ENCODE measurements around the gene BHLHE23. TPM values are rescaled to one million over a fixed set of nuclear protein-coding genes. Genes with fewer than 3 reads are reported as not detected.

Gene BHLHE23
- total RNA-seq, 1 donor from 2014 or later = not detected

DNA sequence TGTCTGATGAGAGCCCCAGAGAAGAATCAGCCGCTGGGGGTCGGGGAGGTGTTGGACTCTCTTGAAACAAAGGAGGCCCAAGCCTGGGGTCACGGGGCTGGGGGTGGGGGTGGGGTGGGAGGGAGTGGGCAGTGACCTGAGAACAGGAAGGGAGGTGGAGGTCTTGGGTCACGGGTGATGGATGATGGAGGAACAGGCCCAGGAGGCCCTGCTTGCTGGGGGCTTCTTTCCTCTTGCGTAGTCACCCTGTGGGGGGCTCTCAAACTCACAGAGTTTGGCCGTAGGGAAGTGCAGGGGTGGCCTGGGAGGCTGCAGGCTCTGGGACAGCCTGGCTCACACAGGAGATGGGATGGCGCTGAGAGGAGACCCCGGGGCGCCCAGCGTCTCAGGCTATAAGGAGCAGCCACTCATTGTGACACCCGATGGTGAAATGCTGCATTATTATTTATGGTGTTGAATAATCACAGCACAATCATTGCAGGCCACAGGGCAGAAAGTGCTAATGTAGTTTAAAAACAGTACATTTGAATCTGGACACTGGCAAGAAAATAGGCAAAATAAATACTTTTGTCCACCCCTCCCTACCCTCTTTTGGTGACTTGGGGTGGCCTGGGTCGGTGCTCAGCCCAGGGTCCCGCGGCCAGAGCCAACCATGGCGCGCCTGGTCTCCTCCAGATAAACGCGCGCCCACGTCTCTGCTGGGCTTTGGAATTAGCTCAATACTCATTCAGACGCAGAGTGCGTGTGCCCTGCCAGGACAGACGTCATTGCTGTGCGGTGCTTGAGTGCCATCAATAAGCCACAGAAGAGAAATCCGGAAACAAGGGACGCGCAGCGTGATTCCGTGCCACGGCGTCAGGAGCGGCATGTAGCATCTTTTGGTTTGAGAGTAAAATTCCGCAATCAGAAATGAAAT, 27.3 kb upstream of the BHLHE23 start:
- Histone ChIP-seq H3K27ac (ENCODE audit: low read depth, low read length) (no peak overlapping the region), H3K36me3 (ENCODE audit: control insufficient read depth in 3 of 3, insufficient read depth in 3 of 3, low read length in 3 of 3) (no peaks in the 10 kb centered on the region), H3K4me1 (ENCODE audit: control insufficient read depth in 3 of 3, insufficient read depth in 3 of 3, low read length in 3 of 3) (peaks cover 0 to 4% (median 0%) of the 10 kb centered on the region in 3 donors), H3K9ac (ENCODE audit: low read depth in 1 of 3, low read length in 3 of 3) (no peak overlapping the region), H3K4me3 (ENCODE audit: low read length in 3 of 3) (no peak overlapping the region), H3K9me3 (ENCODE audit: control insufficient read depth in 3 of 3, low read length in 3 of 3) (peaks cover 0 to 2% (median 0%) of the 10 kb centered on the region in 3 donors), H3K27me3 (ENCODE audit: control insufficient read depth in 3 of 3, insufficient read depth in 3 of 3, low read length in 3 of 3) (peaks cover 68 to 78% (median 73%) of the 10 kb centered on the region in 3 donors)

DNA sequence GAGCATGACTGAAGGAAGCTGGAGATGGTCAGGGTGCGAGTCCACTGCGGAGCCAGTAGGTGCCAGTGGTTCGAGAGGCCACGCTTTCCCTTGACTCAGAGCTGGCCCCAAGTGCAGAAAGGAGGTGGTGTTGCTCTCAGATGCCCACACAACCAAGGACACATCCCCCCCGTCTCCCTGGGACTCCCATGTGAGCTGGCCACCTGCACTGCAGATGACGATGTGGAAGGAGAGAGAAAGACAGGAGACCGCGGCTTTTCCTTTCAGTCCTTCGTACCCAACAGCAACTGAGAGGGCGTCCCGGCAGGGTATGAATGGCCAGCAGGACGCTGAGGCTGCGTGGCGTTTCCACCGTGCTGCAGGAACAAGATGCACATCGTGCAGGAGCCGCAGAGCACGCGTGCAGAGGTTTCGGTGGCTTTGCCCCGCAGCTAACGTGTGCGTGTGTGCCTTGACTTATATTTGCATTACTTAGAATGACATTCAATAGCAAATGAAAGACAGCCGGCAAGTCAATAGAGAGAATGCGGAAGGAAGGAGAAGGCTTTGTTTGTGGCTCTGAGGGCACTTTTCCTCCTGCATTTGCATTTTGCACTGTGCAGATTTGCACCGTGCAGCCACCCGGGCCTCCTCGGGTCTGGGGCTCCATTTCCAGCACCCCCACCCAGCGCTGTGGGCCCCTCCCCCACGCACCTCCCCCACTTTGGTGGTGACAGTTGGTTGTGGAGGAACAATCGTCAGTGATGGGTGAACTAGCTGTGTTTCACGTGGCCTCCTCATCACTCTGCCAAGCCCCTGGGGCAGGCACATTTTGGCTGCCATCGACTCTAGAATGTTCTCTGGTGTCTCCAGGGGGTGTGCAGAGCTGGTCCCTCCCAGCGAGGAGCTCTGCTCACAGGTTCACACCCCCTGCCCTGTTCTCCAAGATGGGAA, 26.4 kb upstream of the BHLHE23 start:
- Histone ChIP-seq H3K4me3 (ENCODE audit: low read length in 3 of 3) (no peak overlapping the region), H3K9me3 (ENCODE audit: control insufficient read depth in 3 of 3, low read length in 3 of 3) (peaks cover 0 to 2% (median 0%) of the 10 kb centered on the region in 3 donors), H3K9ac (ENCODE audit: low read depth in 1 of 3, low read length in 3 of 3) (no peak overlapping the region), H3K36me3 (ENCODE audit: control insufficient read depth in 3 of 3, insufficient read depth in 3 of 3, low read length in 3 of 3) (no peaks in the 10 kb centered on the region), H3K27me3 (ENCODE audit: control insufficient read depth in 3 of 3, insufficient read depth in 3 of 3, low read length in 3 of 3) (peaks cover 73 to 80% (median 75%) of the 10 kb centered on the region in 3 donors), H3K4me1 (ENCODE audit: control insufficient read depth in 3 of 3, insufficient read depth in 3 of 3, low read length in 3 of 3) (peaks cover 0 to 4% (median 0%) of the 10 kb centered on the region in 3 donors), H3K27ac (ENCODE audit: low read depth, low read length) (no peak overlapping the region)

DNA sequence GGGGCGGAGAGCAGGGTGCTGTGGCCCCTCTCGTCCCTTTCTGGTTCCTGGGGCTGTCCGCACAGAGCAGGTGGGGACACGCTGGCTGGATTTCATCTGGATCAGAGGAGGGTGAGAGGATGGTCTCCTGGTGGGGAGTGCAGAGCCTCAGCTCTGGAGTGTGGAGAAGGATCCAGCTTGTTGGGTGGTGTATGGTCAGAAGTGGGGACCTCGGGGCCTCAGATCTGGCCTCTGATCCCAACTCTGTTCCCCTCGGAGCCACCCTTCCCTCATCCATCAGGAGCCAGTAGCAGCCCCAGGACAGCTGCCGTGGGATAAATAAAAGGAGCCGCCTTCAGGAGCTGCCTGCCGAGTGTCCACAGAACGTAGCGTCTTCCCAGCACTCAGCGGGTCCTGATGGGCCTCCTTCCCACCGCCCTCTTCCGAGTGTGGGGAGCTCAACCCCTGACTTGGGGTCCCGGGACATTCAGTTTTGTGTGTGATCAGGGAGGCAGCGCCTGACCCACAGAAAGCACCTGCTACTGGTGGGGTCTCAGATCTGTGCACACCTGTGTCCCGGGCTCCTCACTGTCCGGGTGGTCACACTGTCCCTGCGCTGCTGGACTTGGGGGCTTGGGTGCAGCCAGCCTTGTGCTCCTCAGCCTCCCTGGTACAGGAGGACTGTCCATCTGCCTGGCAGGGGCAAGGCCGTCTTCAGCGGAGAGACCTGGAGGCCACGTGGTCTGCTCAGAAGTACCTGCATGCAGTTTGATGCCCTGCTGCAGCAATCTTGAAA, 25.4 kb upstream of the BHLHE23 start:
- Histone ChIP-seq H3K36me3 (ENCODE audit: control insufficient read depth in 3 of 3, insufficient read depth in 3 of 3, low read length in 3 of 3) (no peaks in the 10 kb centered on the region), H3K4me3 (ENCODE audit: low read length in 3 of 3) (no peak overlapping the region), H3K4me1 (ENCODE audit: control insufficient read depth in 3 of 3, insufficient read depth in 3 of 3, low read length in 3 of 3) (peaks cover 0 to 4% (median 0%) of the 10 kb centered on the region in 3 donors), H3K27ac (ENCODE audit: low read depth, low read length) (no peak overlapping the region), H3K9ac (ENCODE audit: low read depth in 1 of 3, low read length in 3 of 3) (no peak overlapping the region), H3K27me3 (ENCODE audit: control insufficient read depth in 3 of 3, insufficient read depth in 3 of 3, low read length in 3 of 3) (peaks cover 74 to 80% (median 76%) of the 10 kb centered on the region in 3 donors), H3K9me3 (ENCODE audit: control insufficient read depth in 3 of 3, low read length in 3 of 3) (no peaks in the 10 kb centered on the region)

DNA sequence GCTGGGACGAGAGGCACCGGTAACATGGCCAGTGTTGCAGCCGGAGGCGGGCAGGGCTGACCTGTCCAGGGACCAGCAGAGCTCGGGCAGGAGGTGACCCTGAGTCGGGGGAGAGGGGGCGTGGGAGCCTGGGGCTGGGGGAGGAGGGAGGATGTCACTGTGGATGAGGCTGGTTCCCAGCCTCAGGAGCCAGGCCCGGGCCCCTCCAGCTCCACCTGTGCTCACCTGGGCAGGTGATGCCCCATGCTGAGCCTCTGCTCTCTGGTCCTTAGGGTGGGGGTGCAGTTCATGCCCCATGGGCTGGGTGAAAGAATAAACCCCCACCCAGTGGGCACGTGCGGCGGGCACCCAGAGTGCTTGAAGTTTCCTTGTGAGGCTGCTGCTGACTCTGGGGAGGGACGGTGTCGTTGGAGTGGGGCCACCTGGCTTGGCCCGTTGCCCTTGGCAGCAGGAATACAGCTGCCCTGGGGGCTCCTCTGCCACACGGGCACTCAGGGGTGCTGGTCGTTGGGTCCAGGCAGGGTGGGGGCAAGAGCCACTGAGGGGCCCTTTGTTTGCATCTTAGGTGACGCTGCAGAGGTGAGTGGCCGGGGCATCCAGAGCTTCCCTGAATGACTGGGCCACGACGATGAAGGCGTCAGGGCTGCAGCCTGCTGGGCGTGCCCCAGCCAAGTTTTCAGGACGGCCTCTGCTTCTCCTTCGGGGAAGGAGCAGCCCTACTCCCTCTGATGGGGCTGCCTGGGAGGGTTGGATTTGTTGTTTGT, 24.7 kb upstream of the BHLHE23 start:
- no peak overlapping the region for H3K4me3 ChIP-seq (ENCODE audit: low read length in 3 of 3)
- H3K9me3 ChIP-seq (ENCODE audit: control insufficient read depth in 3 of 3, low read length in 3 of 3) = no peaks in the 10 kb centered on the region
- H3K27me3 ChIP-seq (ENCODE audit: control insufficient read depth in 3 of 3, insufficient read depth in 3 of 3, low read length in 3 of 3) = peaks cover 77 to 88% (median 79%) of the 10 kb centered on the region in 3 donors
- H3K9ac ChIP-seq (ENCODE audit: low read depth in 1 of 3, low read length in 3 of 3) = no peak overlapping the region
- H3K4me1 ChIP-seq (ENCODE audit: control insufficient read depth in 3 of 3, insufficient read depth in 3 of 3, low read length in 3 of 3) = peaks cover 0 to 4% (median 0%) of the 10 kb centered on the region in 3 donors
- H3K36me3 ChIP-seq (ENCODE audit: control insufficient read depth in 3 of 3, insufficient read depth in 3 of 3, low read length in 3 of 3) = no peaks in the 10 kb centered on the region
- H3K27ac ChIP-seq (ENCODE audit: low read depth, low read length) = no peak overlapping the region

DNA sequence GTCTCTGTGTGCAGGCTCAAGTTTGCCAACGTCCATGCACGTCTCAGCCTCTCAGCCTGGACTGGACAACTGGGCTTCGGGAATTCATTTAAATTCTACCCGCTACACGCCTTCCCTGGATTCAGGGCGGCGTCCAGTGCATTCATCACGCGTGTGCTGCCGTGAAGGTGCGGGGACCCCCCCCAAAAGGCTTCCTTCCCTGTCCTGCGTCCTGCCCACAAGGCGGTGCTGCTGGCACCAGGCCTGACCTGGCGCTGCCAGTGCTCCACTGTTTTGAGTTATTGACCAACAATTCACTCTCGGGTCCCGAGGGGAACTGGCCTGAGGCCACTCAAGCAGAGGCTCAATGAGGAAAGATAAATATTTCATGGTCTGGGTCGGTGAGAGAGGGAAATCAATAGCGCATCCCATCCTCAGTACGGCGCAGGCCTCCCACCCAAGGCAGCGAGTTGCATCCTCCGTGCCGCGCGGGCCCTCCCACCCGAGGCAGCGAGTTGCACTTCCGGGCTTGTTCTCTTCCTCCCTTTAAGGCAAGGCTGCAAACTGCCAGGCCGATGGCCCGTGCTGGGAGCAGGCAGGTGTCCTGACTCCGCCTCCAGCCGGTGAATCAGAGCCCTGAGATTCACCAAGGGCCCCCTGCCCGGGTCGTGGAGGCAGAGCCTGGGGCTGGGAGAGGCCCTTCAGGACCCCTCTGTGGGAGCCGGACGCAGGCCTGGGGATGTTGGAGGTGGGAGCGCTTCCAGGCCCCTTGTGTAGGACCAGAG, 22.8 kb upstream of the BHLHE23 start:
- H3K9ac ChIP-seq (ENCODE audit: low read depth in 1 of 3, low read length in 3 of 3) = no peak overlapping the region
- H3K9me3 ChIP-seq (ENCODE audit: control insufficient read depth in 3 of 3, low read length in 3 of 3) = no peaks in the 10 kb centered on the region
- peaks cover 0 to 4% (median 2%) of the 10 kb centered on the region in 3 donors for H3K4me1 ChIP-seq (ENCODE audit: control insufficient read depth in 3 of 3, insufficient read depth in 3 of 3, low read length in 3 of 3)
- no peak overlapping the region for H3K4me3 ChIP-seq (ENCODE audit: low read length in 3 of 3)
- H3K36me3 ChIP-seq (ENCODE audit: control insufficient read depth in 3 of 3, insufficient read depth in 3 of 3, low read length in 3 of 3) = no peaks in the 10 kb centered on the region
- no peak overlapping the region for H3K27ac ChIP-seq (ENCODE audit: low read depth, low read length)
- H3K27me3 ChIP-seq (ENCODE audit: control insufficient read depth in 3 of 3, insufficient read depth in 3 of 3, low read length in 3 of 3) = peaks cover 77 to 87% (median 81%) of the 10 kb centered on the region in 3 donors

DNA sequence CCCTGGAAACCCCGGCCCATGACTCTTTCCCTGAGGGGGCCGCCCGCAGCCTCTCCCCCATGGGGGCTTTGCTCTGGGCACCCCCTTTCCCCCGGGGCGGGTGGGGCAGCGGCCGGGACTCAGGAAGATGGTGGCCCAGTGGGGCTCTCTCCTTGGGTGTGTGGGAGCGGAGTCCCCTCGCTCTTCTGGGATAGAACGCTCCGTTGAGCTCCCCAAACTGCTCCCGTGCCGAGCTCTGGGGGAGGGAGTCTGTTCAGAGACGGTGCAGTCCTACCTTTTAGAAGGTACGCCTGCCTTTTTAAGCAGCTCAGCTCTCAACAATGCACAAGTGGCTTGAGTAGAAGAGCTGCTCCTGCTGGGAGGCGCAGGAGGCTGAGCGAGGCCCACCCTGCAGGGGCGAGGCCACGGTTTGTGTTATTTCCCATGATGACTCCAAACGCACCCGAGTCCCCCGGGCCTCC, 21.7 kb upstream of the BHLHE23 start:
- Histone ChIP-seq H3K36me3 (ENCODE audit: control insufficient read depth in 3 of 3, insufficient read depth in 3 of 3, low read length in 3 of 3) (no peaks in the 10 kb centered on the region), H3K27me3 (ENCODE audit: control insufficient read depth in 3 of 3, insufficient read depth in 3 of 3, low read length in 3 of 3) (peaks cover 77 to 88% (median 86%) of the 10 kb centered on the region in 3 donors), H3K9ac (ENCODE audit: low read depth in 1 of 3, low read length in 3 of 3) (no peak overlapping the region), H3K4me3 (ENCODE audit: low read length in 3 of 3) (no peak overlapping the region), H3K27ac (ENCODE audit: low read depth, low read length) (no peak overlapping the region), H3K4me1 (ENCODE audit: control insufficient read depth in 3 of 3, insufficient read depth in 3 of 3, low read length in 3 of 3) (peaks cover 0 to 4% (median 2%) of the 10 kb centered on the region in 3 donors), H3K9me3 (ENCODE audit: control insufficient read depth in 3 of 3, low read length in 3 of 3) (no peaks in the 10 kb centered on the region)

DNA sequence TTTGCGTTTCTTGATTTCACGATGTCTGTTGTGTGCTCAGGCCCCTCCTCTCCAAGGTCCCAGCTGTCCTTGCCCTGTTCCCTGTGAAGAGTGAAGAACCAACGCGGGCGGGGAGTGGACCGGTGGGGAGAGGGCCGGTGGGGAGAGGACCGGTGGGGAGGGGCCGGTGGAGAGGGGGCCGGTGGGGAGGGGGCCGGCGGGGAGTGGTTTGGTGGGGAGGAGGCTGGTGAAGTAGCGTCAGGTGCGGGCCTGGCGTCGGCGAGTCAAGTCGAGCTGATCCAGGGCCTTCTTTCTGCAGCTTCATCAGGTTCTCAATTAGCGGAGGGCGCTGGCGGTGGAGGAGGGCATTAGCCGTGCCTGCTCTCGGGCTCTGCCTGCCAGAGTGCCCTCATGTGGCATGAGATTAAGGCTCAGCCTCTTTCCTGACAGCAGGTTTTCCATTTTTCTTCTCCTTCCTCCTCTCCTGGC, 21.2 kb upstream of the BHLHE23 start:
- Histone ChIP-seq H3K4me1 (ENCODE audit: control insufficient read depth in 3 of 3, insufficient read depth in 3 of 3, low read length in 3 of 3) (peaks cover 0 to 2% (median 0%) of the 10 kb centered on the region in 3 donors), H3K9ac (ENCODE audit: low read depth in 1 of 3, low read length in 3 of 3) (no peak overlapping the region), H3K4me3 (ENCODE audit: low read length in 3 of 3) (no peak overlapping the region), H3K27me3 (ENCODE audit: control insufficient read depth in 3 of 3, insufficient read depth in 3 of 3, low read length in 3 of 3) (peaks cover 77 to 88% (median 86%) of the 10 kb centered on the region in 3 donors), H3K9me3 (ENCODE audit: control insufficient read depth in 3 of 3, low read length in 3 of 3) (no peaks in the 10 kb centered on the region), H3K36me3 (ENCODE audit: control insufficient read depth in 3 of 3, insufficient read depth in 3 of 3, low read length in 3 of 3) (no peaks in the 10 kb centered on the region), H3K27ac (ENCODE audit: low read depth, low read length) (no peak overlapping the region)

DNA sequence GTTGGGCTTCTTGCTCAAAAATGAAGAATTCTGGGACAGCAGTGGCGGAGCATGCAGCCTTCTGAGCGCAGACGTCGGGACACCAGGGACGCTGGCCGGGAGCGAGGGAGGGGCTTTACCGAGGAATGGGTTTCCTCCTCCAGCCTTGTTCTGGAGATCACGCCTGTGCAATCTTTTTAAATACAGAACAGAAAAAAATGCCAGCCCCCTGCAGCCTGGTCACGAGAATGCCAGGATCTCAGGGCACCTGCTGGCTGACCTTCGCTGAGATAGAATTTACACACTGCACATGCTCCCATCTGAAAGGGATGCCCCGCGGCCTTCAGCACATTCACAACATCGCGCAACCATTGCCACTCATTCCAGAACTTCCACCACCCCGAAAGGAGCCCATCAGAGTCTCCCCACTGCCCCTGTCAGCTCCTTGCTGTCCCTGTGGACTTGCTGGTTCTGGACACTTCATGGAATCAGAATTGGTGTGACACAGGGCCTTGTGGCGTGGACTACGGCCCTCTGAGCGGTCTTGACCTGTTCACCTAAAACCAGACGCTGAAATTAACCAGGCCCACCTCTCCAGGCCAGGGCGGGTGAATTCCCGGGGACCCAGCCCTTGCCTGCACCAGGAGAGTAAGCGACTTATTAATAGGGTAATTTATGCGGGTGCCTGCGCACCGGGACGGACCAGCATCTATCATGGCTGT, 20.6 kb upstream of the BHLHE23 start:
- Histone ChIP-seq H3K36me3 (ENCODE audit: control insufficient read depth in 3 of 3, insufficient read depth in 3 of 3, low read length in 3 of 3) (no peaks in the 10 kb centered on the region), H3K4me3 (ENCODE audit: low read length in 3 of 3) (no peak overlapping the region), H3K4me1 (ENCODE audit: control insufficient read depth in 3 of 3, insufficient read depth in 3 of 3, low read length in 3 of 3) (peaks cover 0 to 2% (median 0%) of the 10 kb centered on the region in 3 donors), H3K9ac (ENCODE audit: low read depth in 1 of 3, low read length in 3 of 3) (no peak overlapping the region), H3K27ac (ENCODE audit: low read depth, low read length) (no peak overlapping the region), H3K9me3 (ENCODE audit: control insufficient read depth in 3 of 3, low read length in 3 of 3) (no peaks in the 10 kb centered on the region), H3K27me3 (ENCODE audit: control insufficient read depth in 3 of 3, insufficient read depth in 3 of 3, low read length in 3 of 3) (peaks cover 76 to 88% (median 86%) of the 10 kb centered on the region in 3 donors)
